A549 (cell line): ENCODE results near the gene COL13A1.

ENCODE experiments used
- CHD4 ChIP-seq: fragments of 200-600 bp; sonication (generic); IDR thresholded peaks from 2 replicates; pipeline ENCODE4 v1.6.1; 2016; ENCODE audit warnings: antibody characterized with exemption, mild to moderate bottlenecking, borderline replicate concordance
- EP300 ChIP-seq, 2 experiments: fragments of >200 bp; sonication (Bioruptor Twin); formaldehyde crosslinking; IDR thresholded peaks; 2 replicates in 1 of 2; 3 replicates in 1 of 2; pipeline ENCODE4 v1.6.1; 2016 to 2017
- HOXA7 ChIP-seq: fragments of 250-450 bp; sonication (Bioruptor Pico); IDR thresholded peaks from 2 replicates; pipeline ENCODE4 v1.5.0; 2020; ENCODE audit warnings: mild to moderate bottlenecking, moderate library complexity
- TF ChIP-seq, protein P1 (sequence below): fragments of >200 bp; sonication (Bioruptor Twin); formaldehyde crosslinking; IDR thresholded peaks from 3 replicates; pipeline ENCODE4 v1.5.1; 2016

DNA sequence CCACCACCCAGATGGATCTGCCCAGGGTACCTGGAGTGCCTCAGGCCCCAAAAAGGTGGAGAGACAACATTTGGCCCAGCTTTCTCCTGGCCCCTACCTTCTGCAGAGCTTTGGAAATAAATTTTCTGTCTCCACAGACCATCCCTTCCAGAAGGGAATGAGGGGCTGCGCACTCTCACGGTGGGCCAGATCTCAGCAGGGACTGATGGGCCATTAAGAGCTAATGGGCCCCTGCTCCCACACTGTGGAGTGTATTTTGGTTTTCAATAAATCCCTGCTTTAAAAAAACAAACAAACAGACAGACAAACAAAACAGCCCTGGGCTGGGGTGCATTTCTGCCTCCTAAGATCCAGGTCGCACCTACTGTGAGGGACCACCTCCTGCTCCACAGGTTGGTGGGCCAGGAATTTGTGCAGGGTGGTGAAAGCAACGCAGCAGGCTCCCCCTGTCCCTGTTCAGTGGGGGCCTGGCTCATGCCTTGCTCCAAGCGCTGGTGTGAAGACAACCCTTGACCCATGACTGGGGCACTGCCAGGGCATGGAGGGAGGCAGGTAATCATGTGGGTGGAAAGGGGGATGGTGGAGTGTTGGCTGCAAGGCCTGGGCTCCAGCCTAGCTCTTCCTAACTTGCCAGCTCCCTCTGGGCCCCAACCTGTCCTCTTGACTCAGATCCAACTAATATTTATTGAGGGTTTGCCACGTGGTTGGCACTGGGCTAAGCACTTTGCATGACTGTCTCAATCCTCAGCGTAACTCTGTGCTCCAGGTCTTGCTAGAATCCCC is 88.5 kb downstream of the COL13A1 start:
- TF ChIP-seq HOXA7 (no peak), EP300 (IDR thresholded peaks at IDR 0.05) (no peak), CHD4 (no peak)
- TF ChIP-seq, protein P1, sequence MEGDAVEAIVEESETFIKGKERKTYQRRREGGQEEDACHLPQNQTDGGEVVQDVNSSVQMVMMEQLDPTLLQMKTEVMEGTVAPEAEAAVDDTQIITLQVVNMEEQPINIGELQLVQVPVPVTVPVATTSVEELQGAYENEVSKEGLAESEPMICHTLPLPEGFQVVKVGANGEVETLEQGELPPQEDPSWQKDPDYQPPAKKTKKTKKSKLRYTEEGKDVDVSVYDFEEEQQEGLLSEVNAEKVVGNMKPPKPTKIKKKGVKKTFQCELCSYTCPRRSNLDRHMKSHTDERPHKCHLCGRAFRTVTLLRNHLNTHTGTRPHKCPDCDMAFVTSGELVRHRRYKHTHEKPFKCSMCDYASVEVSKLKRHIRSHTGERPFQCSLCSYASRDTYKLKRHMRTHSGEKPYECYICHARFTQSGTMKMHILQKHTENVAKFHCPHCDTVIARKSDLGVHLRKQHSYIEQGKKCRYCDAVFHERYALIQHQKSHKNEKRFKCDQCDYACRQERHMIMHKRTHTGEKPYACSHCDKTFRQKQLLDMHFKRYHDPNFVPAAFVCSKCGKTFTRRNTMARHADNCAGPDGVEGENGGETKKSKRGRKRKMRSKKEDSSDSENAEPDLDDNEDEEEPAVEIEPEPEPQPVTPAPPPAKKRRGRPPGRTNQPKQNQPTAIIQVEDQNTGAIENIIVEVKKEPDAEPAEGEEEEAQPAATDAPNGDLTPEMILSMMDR, result no peak
